ENCODE data around the gene BICDL1.

GRCh38 chr12:120137833-120138232 is 148.8 kb downstream of the BICDL1 start:
- TF ChIP-seq POLR2A (IDR thresholded peaks at IDR 0.05; ENCODE audit: low read depth, low read length) (no peak), POLR2AphosphoS5 (IDR thresholded peaks at IDR 0.05; ENCODE audit: low read depth, low read length) (no peak)
